HG03457 (cell line): Measurements from ENCODE around the gene PLCB3.
A peak's percentile ranks its signal among the peaks of the same experiment; 100 is the strongest.

Experiments
- ATAC-seq: cut with Tn5 transposase; IDR thresholded peaks from one replicate; pipeline ENCODE4 v1.9.1; 2021; ENCODE audit warnings: moderate number of reproducible peaks; ENCODE audit not compliant: unreplicated experiment

Gene PLCB3

DNA sequence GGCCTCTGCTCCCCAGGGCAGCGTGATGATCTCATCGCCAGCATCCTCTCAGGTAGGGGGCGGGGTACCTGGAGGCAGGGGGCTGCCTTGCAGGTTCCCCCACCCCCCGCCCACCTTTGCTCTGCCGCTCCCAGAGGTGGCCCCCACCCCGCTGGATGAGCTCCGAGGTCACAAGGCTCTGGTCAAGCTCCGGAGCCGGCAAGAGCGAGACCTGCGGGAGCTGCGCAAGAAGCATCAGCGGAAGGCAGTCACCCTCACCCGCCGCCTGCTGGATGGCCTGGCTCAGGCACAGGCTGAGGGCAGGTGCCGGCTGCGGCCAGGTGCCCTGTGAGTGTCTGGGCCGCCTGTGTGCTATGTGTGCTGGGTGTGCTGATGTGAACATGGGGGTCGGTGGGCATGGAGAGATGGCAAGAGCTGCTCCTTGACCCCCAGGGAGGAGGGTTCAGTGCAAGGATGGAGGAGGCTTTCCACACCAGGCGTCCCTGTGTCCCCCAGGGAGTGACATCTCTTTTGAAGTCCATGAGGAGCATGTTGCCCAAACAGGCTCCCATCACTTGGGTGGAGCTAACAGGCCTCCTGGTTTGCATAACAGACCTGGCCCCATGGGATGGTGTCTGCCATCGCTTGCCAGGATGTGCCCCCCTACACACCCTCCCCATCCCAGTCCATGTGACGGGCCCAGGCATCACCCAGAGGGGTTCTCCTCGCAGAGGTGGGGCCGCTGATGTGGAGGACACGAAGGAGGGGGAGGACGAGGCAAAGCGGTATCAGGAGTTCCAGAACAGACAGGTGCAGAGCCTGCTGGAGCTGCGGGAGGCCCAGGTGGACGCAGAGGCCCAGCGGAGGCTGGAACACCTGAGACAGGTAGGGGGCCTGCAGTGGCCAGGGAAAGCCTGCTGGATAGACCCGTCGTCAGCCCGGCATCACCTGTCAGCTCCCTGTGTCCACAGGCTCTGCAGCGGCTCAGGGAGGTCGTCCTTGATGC, 14.1 kb downstream of the PLCB3 start:
- no peak for ATAC-seq

DNA sequence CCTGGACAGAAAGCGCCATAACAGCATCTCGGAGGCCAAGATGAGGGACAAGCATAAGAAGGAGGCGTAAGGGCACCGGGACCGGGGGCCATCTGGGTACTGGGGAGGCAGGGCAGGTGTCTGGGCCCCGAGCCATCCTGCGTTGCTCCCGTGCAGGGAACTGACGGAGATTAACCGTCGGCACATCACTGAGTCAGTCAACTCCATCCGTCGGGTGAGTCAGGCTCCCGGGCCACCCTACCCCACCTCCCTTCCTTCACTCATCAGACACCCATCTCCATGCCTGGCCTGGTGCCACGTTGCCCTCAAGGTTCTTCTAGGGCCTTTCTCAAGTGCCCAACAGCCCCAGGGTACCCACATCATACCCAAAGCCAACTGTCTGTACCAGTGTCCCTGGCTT, 15.0 kb downstream of the PLCB3 start:
- no peak for ATAC-seq

GRCh38 chr11:64267207-64267945, 16.0 kb downstream of the PLCB3 start:
- ATAC-seq: no peak

GRCh38 chr11:64268025-64268892, 16.9 kb downstream of the PLCB3 start:
- ATAC-seq: no peak

GRCh38 chr11:64268893-64269539, 17.7 kb downstream of the PLCB3 start:
- ATAC-seq: peak; percentile 7

DNA sequence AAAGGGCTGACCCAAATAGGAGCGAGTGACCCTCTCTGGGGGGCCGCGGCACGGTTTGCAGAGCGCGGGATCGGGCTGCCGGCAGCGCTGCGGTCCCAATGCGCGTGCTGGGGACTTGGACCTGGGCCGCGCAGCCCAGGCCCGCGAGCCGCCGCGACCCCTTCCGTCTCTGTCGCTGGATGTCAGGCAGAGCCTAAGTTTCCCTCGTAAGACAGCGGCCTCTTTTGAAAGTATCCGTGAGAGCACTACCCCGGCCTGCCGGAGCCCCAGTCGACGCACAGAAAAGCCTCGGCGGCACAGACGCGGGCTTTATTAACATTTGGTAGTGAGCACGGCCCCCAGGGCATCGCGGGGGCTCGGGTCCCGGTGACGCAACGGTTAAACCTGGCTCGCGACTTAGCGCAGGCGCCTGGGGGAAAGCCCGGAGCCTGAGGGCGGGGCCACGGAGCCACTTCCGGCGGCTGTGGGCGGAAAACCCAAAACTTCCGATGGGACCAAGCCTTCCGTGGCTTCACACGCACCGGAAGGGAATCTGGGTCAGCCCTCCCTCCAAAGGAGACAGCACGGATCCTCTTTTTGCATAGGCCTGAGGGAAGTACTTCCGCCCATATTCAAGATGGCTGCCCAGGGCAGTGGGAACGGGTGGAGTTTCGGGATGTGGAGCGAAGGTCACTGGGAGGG, 18.4 kb downstream of the PLCB3 start:
- ATAC-seq: peak; percentile 45

DNA sequence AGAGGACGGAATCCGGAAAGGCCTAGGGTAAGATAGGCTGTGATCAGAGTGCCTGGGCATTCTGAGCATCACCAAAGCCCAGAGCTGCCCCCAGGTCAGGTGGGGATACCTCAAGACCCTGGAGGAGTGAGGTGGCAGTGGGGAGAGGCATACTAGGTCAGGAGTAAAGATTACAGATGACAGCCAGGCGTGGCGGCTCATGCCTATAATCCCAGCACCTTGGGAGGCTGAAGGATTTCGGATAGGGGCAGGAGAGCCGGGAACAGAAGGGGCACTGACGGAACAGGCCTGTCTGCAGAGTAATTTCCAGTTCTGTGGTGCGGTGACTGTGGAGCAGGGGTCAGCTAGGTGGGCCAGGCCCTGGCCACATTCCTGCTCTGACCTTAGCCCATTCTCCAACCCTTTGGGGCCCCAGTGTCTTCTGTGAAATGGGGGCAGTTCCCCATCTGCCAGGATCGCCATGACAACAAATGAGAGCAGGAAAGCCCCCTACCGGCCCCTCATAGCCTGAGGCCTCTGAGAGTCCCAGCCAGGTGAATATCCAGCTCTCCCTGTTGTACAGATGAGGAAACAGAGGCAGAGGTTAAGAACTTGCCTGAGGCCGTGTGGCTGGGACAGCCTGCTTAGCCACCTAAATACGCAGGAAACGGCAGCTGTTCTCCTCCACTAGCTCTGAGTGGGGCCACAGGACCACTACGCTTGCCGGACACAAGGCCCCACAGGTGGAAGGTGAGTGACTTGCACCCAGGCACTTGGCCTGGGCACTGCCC, 23.9 kb downstream of the PLCB3 start:
- no peak for ATAC-seq

DNA sequence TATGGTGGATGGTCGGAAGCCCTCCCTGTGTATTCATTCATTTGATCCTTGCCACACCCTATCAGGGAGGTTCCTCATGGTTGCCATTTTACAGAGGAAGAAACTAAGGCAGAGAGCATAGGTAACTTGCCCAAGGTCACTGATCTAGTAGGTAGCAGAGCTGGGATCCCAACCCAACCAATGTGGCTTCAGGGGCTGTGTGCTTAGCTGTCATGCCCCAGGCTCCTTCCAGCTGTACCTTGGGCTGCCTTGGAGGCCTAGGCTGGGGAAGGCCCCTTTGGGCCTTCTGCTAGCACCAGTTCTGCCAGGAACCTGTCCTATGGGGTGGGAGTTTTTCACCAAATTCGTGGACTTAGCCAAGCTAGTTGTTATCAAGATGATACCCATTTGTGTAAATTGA, 24.5 kb downstream of the PLCB3 start:
- no peak for ATAC-seq

DNA sequence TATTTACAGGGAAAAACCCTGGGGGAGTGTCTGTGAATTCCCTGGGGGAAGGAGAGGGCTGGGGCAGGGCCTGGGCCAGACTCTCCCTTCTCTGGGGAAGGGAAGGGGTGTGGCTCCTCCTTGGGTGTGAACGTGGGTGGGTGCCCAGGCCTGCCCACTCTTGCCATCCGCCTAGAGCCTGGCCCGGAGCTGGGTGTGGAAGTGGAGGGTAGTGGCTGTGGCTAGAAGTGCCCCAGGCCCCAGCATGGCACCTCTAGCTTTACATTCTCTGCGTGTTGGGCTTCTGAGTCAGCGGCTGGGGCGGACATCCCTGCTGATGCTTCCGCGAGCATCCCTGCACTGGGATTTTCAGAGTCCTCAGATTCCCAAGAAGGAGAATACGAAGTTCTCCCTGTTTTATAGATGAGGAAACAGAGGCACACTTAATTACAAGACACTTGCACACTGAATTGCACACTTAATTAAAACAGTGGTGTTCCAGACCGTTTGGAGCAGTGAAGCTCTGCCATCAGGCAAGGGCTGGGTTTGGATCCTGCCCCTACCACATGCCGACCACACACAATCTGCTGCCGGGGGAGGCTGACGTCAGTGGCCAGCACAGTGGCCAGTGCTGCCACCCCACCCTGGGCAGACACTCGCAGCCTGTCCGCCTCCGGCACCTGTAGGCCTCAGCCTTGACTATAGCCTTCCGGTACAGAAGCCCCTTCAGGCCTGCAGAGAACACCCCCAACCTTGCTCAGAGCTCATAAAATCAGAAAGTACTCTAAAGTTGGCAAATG, 25.5 kb downstream of the PLCB3 start:
- ATAC-seq: no peak

DNA sequence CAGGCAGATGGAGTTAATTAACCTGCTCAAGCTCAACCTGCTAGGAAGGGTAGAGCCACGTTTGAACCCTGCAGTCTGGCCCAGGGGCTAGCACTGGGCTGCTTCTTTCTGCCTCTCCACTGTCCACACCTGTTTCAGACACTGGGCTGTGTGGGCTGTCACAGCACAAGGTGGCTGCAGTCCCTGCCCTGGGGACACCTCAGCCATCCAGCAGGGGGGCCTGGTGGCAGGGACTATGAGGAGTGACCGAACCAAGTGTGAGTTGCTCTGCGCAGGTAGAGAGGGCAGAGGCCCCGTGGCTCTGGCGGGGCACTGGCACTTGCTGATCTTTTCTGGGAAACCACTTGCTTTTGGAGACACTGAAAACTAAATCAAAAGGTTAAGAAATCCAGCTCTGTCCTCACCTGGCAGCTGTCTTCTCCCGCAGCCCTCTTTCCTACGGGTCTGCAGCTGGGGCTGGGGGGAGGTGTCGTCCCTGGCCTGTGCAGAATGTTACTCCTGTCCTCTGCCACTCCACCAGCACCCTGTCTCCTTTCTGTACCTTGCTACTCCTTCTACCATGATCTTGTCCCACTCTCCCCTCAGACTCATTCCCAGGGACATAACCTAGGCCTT, 27.4 kb downstream of the PLCB3 start:
- ATAC-seq: no peak

DNA sequence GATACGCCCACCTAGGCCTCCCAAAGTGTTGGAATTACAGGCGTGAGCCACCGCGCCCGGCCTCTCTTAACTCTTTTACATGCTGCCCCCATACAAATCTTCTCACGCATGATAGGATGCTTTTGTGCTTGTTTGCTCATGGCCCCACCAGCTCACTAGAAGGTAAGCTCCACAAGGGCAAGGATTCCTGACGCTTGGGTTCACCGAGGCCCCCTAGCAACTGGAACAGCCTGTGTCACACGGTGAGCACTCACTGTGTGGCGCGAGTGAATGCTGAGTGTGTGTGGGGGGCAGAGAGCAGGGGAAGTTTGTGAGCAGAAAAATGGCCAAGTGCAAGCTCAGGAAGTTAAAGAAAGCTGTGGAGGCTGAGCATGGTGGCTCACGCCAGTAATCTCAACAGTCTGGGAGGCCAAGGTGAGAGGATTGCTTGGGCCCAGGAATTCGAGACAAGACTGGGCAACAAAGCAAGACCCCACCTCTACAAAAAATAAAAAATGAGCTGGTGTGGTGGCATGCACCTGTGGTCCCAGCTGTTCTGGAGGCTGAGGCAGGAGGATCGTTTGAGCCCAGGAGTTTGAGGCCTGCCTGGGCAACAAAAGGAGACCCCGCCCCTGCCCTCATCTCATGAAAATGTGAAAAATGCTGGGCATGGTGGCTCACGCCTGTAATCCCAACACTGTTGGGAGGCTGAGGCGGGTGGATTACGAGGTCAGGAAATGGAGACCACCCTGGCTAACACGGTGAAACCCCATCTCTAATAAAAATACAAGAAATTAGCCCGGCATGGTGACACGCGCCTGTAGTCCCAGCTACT, 30.8 kb downstream of the PLCB3 start:
- no peak for ATAC-seq

- ATAC-seq: no peak
Measured at GRCh38 chr11:64283092-64283491, 31.8 kb downstream of the PLCB3 start.

- peak; percentile 53 for ATAC-seq
Measured at GRCh38 chr11:64284048-64284961, 33.0 kb downstream of the PLCB3 start, which contains the start of gene BAD. Gene BAD, minus strand, starts transcription at chr11:64284665. Its CDS starts 297 bp downstream, at chr11:64284368.

DNA sequence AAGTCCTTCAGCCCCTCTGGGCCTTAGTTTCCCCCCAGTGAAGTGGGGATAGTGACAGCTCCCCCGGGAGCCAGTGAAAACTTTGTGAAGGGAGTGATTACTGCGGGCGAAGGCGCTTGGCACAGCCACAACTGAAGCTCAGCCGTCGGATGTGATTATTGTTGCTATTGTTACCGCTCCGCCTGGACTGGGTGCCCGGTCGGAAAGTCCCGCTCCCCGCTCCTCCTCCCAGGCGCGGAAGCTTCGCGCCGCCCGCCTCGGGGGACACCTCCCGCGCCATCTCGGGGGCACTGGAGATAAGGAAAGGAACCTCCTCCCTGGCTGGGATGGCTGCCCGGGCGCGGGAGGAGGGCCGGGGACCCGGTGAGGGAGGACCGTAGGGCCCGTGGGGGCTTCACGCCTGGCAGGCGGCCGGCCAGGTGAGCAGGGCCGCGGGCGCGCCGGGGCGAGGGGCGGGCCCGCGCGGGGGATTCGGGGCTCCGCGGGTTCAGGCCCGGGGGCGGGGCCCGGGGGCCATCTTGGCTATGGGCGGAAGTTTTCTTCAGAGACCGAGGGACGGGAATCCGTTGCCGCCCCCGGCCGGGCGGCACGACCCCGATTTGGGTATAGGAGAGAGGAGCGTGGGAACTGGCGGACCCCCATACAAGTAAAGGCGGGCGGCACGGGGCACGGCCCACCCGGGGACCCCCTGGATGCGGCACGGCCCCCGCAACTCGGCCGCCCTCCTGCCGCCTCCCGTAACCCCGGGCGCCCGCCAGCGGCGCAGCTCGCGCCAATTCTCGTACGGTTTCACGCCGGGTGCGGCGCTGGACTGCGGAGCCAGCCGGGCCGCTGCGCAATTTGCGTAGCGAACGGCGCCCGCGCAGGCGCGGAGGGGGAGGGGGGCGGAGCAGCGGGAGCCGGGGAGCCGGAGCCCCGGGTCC, 33.9 kb downstream of the PLCB3 start, which contains the start of gene GPR137:
TSS of gene GPR137 (plus strand) at position 887 of the 923 bp plus-strand sequence. CDS start 677 bp downstream, outside the sequence.
- peak; percentile 37 for ATAC-seq
